NCI-H2107 treated with DMSO at 0.1 percent for 48 hours (cell line): ENCODE data around the gene MAGI2.

Experiments used
- DNase-seq: peaks from one replicate; lab custom pipeline; 2025; ENCODE audit not compliant: unreplicated experiment; lab: John Stamatoyannopoulos, UW

Gene MAGI2

DNA sequence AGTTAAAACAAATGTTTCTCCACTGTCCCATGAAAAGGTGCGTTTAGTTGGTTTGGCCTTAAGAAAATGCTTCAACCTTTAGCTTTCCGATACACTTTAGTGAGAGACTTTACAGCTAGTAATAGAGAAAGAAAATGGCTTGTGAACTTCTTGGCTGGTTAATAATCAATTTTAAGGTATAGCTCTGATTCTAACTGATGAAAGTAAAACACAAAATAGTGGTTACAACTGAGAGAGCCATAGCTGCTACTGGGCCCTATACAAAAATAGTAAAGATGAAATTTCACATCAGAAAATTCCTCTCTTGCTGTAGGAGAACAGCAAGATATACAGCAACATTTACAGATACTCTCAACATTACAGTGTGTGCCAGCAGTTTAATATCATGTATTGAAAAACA is 1283.5 kb downstream of the MAGI2 start:
- no peak for DNase-seq

DNA sequence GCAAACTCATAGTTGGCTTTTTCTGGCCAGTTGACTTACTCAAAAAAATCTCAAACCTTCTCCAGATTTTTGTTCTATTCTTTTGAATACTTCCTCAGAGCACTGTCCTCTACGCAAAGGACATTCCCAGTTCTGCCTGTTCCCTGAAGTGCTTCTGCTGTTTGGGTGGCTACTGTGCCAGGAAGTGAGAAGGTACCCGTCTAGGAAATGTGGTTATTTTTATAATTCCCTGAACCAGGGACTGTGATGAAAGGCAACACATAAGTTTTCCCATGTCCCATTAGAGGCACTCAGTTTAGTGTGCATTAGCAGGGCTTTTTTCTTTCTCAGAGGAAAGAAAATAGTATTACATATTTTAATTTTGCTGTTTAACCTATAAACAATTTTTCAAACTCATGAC is 1284.6 kb downstream of the MAGI2 start:
- DNase-seq: no peak

GRCh38 chr7:78167860-78168259 is 1285.6 kb downstream of the MAGI2 start:
- no peak for DNase-seq

GRCh38 chr7:78165854-78166253 is 1287.6 kb downstream of the MAGI2 start:
- DNase-seq: no peak

DNA sequence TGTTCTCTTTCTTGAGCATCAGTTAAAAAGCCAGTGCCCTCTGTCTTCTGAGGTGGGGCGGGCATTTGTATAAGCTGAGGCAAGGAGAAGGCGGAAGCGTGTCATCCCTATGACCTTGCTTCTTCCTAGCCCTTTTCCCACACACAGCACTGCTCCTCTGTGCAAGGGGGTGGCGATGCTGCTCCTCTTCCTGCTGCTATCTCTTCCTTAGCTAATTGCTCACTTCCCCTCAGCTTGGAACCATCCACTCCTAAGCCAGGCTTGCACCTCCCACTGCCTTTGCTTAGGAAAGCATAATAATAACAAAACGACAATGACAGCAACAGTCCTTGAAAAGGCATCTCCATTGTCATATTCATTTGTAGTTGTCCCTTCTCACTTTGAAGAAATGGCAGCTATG is 1288.0 kb downstream of the MAGI2 start:
- DNase-seq: no peak

DNA sequence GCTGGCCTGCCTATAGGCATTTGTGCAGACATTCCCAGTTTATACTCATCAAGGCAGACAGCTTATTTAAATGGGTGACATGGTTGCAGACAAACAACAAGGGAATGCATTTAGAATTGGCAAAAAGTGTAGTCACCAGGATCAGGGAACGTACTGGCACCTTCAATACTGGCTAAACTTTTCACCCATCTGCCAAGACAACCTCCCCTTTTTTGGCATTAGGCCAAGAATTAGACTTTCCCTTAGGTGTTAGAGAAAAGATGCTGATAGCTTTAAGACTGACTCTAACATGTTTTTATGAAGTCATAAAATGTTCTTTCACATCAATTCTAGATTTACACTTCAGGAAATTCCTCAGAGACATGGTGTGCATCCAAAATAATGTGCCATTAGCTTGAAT is 1289.0 kb downstream of the MAGI2 start:
- no peak for DNase-seq

- DNase-seq: no peak
Measured at GRCh38 chr7:78161781-78162180, 1291.7 kb downstream of the MAGI2 start.

- no peak for DNase-seq
Measured at GRCh38 chr7:78159545-78159944, 1293.9 kb downstream of the MAGI2 start.

DNA sequence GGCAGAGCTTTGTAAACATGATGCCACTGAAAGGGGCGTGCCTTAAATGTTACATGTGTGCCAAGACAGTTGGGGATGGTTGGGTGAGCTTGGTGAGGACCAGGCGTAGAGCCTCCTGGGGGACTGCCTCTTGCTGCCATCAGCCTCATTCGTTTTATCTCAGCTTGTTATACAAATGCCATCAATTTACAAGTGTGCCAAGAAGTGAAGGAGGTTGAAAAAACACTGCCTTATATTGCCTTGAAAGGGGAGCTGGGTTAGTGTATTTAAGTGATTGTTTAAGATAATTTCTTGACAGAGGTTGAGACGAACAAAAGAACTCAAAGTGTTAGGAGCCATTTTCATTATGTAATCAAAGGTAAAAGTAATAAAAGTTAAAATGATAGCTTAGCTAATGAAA is 1300.2 kb downstream of the MAGI2 start:
- DNase-seq: no peak

GRCh38 chr7:78151229-78151628 is 1302.2 kb downstream of the MAGI2 start:
- DNase-seq: peak; percentile 70

DNA sequence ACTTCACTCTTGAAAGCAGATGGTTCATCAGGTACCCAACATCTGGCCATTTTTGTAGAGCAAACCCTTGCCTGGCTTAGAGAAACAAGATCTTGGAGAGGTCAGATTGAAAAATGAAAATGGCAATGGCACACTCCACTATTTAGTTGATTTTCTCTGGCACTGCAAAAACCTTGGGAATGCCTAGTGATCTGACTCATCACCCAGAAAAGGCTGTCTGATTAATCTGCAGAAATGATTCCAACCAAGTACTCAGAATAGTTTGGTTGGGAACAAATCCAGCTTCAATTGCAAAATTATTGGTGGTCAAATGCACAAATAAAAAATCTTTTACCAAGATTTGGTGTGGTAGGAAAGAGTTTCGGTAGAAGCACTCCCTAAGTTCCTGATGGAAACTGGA is 1303.7 kb downstream of the MAGI2 start:
- no peak for DNase-seq

DNA sequence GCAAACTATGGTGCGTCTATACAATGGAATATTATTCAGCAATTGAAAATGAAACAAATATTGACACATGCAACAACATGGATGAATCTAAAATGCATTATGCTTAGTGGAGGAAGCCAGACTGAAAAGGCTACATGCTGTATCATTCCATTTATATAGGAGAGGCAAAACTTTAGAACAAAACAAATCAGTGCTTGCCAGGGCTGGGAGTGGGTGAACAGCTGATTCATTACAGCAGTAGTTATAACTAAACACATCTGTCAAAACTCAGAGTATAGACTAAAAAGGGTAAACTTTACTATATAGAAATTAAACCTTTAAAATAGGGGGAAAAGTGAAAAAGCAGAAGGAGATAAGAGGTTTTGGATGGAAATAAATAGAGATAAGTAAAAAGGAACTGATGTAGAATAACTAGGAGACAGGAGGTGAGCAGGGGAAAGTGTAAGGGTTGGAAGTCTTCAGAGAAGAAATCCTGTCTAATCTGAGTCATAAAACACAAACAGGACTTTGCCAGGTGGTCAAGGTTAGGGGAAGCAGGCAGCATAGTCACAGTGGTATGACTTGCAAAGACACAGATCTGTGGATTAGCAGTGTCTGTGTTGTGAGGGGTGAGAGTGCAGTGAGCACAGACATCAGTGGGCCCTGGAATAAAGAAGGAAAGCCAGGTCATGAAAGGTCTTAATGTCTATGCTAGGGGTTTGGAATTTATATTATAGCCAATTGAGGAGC is 1305.1 kb downstream of the MAGI2 start:
- no peak for DNase-seq

GRCh38 chr7:78146546-78146945 is 1306.9 kb downstream of the MAGI2 start:
- no peak for DNase-seq

GRCh38 chr7:78143661-78144060 is 1309.8 kb downstream of the MAGI2 start:
- DNase-seq: no peak

DNA sequence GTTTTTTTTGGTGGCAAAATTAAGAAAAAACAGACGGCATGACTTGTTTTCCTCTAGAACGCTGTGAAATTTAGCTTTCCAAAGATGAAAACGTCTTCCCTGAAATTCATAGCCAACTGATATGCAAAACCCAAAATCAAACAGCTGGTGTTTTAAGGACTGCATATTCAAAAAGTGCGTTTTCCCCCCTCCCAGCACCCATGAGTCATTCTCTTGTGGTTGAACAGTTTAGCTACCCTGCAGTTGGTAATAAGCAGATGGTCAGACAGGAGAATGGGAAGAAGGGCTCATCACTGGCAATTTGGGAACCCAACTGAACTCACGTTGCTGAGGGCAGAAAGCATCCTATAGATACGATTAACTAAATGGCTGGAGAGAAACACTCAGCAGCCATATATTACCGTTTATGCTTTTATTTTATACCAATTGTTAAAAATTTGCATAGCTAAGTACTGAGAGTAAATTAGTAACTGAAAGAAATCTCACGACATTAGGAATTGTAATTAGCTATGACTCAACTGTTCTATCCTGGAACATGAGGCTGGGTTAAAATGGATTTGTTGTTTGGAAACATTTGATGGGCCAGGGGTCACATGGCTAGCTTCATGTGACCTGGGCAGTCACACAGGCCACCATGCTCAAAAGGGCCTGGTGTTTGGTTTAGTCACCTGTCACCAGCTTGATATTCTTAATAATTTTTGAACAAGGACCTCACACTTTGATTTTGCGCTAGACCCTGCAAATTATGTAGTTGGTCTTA is 1311.8 kb downstream of the MAGI2 start:
- peak; percentile 36 for DNase-seq

GRCh38 chr7:78140109-78140508 is 1313.4 kb downstream of the MAGI2 start:
- DNase-seq: no peak

DNA sequence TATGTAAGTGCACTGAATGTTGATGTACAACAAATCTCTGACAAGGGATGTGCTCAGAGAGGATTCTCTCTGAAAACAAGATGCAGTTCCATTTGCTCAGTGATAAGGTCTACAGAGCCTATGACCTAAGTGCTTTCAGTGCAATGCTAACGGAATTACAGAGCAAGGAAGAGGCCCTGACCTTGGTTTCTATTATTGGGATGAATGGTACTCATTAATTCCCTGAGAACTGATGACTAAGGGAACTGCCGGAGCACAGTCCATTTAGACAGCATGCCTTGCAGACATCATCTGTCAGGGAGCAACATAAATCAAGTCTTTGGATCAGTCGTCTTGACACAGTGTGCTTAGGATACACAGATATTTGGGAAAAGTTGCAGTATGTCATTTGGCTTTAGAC is 1314.1 kb downstream of the MAGI2 start:
- no peak for DNase-seq

DNA sequence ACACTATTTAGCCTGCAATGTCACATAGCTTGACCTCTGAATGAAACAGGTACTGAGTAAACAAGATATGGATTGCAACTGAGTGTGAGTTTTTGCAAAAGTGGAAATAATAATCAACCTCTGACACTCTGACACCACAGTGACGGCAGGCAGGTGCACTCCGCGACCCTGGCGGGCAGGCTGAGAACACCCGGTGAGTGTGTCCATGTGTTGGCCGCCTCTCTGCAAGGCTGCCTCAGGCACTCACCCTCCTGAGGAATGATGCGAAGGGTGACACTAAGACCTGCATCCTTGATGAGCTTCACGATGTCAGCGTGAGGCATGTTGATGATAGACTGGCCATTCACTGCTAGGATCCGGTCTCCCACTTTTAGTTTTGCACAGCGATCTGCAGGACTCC is 1318.7 kb downstream of the MAGI2 start:
- no peak for DNase-seq

- no peak for DNase-seq
Measured at GRCh38 chr7:78134256-78134655, 1319.2 kb downstream of the MAGI2 start.

DNA sequence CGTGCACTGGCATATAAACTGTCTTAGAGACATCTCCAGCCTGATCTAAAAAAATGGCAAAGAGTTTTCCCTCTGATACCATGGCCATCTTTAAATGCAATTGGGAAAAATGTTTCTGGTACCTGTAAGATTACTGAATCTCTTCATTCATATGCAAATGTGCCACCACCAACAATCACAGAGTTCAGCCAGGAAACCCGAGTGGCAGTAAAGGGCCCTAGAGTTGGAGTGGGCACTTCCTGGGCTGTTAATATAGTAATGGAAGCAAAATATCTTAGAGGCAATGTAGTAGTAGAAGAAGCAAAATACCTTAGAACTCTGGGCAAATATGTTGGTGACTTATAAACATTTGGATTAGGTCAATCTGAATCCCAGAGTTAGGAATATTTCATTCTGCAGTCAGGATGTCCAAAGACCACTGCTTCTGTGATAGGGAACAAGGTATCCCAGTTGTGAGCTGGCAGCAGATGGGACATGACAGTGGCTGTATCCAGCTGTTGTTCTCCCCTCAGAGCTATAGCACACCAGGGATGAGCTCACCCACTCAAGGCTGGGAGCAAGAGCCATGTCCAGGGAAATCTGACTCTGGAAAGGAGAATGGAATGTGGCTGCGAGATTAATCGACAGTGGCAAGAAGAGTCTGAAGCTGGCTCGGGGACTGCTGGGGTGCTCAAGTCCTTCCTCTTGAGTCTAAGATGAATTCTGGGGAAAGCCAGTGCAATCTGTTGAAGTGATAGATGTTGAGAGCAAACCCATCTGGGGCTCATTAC is 1322.8 kb downstream of the MAGI2 start:
- no peak for DNase-seq

GRCh38 chr7:78129865-78130264 is 1323.6 kb downstream of the MAGI2 start:
- DNase-seq: no peak

GRCh38 chr7:78127009-78127408 is 1326.5 kb downstream of the MAGI2 start:
- DNase-seq: no peak
